Fibroblast of villous mesenchyme (primary cell): ENCODE results near the gene TTLL11. TPM values are rescaled to one million over a fixed set of nuclear protein-coding genes. Genes with fewer than 3 reads are reported as not detected.
A peak's percentile ranks its signal among the peaks of the same experiment; 100 is the strongest.

Experiments used
- DNase-seq: peaks from one replicate; pipeline ENCODE4 v3.0.0-alpha.2; 2010; ENCODE audit warnings: low read depth
- H3K4me3 ChIP-seq: 2 replicates; pipeline ENCODE4 v1.5.1; 2011; ENCODE audit warnings: low read depth, mild to moderate bottlenecking, low read length
- total RNA-seq: library from RNA; depleted of rRNA; stranded (reverse); fragments of >200 nt; gene quantifications from 2 replicates; pipeline ENCODE4 v1.2.3, GENCODE V29; 2012
- TF ChIP-seq, protein P1 (sequence below): IDR thresholded peaks from 2 replicates; pipeline ENCODE4 v1.5.1; 2012; ENCODE audit warnings: low read depth, mild to moderate bottlenecking, low read length; ENCODE audit not compliant: insufficient read depth

Gene TTLL11
- total RNA-seq, 1 donor: 4.3 TPM

DNA sequence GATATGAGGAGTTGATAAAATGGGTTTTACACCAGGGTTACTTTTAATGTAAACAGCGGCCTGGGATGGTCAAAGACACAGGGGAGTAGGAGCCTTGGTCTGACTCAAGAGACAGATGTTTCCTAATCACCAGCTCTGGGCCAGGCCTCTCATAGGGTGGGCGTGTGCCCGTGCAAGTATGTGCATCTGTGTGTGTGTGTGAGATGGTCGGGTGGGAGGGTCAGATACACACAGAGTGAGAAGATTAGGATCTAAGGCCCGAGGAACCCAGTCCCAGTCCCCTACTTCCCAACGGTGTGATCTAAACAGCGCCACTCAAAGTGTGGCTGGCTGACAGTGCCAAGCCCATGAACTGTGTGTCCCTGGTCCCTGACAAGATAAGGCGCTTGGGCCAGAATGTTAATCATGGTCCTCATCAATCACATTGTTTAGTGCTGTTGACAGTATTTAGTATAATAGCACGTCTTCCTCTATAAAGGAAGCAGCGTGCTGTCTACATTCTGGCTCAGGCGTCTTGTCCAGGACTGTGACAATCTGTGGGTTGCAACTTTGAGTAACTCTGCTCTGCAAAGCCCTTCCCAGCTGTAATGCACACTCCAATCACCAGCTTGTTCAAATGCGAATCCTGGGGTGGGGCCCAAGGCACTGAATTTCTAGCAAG, 267.9 kb downstream of the TTLL11 start:
- peak; percentile 52 for DNase-seq
- TF ChIP-seq, protein P1, sequence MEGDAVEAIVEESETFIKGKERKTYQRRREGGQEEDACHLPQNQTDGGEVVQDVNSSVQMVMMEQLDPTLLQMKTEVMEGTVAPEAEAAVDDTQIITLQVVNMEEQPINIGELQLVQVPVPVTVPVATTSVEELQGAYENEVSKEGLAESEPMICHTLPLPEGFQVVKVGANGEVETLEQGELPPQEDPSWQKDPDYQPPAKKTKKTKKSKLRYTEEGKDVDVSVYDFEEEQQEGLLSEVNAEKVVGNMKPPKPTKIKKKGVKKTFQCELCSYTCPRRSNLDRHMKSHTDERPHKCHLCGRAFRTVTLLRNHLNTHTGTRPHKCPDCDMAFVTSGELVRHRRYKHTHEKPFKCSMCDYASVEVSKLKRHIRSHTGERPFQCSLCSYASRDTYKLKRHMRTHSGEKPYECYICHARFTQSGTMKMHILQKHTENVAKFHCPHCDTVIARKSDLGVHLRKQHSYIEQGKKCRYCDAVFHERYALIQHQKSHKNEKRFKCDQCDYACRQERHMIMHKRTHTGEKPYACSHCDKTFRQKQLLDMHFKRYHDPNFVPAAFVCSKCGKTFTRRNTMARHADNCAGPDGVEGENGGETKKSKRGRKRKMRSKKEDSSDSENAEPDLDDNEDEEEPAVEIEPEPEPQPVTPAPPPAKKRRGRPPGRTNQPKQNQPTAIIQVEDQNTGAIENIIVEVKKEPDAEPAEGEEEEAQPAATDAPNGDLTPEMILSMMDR: no peak

DNA sequence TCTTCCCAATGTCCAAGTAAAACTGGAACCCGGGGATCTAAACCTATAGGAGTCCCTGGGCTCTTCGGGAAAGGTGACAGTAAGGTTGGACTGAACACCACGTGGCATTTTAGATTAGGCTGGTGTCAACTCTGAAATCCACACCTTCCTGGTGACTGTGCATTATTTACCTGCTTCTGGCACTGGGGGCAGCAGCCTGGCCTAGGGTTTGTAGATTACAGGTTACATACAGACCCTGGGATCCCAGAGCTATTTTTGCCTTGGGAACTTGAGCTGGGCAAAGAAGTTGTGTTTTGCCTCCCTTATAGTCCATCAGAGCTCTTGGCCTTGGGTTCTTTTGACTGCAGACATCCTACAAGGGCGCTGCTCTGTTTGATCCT, 268.5 kb downstream of the TTLL11 start:
- TF ChIP-seq, protein P1: no peak
- DNase-seq: no peak

More for the DNA sequence above, 267.9 kb downstream of the TTLL11 start:
- H3K4me3 ChIP-seq: no peak overlapping the region

DNA sequence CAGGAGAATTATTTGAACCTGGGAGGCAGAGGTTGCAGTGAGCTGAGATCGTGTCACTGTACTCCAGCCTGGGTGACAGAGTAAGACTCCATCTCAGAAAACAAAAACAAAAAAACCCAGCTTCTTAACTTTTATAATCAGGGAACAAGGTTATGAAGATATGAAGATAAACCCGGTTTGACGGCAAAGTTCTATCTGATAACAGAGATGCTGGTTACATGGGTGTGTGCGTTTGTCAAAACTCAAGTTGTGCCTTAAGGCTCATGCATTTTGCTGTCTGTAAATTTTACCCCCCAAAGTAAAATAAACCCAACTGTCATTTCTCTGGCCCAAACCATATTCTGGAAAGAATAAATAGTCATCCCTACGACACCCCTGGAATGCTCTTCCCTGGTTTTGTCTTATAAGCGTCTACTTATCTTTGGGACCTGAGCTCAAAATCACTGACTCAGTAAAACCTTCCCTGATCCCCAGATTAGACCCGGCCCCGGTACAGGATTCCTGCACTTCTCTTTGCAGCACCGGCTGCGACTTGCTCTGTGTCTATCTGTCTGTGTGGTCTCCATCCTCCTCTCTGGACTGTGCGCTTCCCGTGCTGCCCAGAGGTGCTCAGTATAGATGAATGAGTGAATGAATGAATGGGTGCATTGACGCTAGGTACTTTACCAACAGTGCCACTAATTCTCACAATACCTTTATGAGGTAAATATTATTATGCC, 269.5 kb downstream of the TTLL11 start:
- TF ChIP-seq, protein P1: no peak
- H3K4me3 ChIP-seq: no peak overlapping the region
- no peak for DNase-seq

More for the DNA sequence above, 268.5 kb downstream of the TTLL11 start:
- H3K4me3 ChIP-seq: no peak overlapping the region

DNA sequence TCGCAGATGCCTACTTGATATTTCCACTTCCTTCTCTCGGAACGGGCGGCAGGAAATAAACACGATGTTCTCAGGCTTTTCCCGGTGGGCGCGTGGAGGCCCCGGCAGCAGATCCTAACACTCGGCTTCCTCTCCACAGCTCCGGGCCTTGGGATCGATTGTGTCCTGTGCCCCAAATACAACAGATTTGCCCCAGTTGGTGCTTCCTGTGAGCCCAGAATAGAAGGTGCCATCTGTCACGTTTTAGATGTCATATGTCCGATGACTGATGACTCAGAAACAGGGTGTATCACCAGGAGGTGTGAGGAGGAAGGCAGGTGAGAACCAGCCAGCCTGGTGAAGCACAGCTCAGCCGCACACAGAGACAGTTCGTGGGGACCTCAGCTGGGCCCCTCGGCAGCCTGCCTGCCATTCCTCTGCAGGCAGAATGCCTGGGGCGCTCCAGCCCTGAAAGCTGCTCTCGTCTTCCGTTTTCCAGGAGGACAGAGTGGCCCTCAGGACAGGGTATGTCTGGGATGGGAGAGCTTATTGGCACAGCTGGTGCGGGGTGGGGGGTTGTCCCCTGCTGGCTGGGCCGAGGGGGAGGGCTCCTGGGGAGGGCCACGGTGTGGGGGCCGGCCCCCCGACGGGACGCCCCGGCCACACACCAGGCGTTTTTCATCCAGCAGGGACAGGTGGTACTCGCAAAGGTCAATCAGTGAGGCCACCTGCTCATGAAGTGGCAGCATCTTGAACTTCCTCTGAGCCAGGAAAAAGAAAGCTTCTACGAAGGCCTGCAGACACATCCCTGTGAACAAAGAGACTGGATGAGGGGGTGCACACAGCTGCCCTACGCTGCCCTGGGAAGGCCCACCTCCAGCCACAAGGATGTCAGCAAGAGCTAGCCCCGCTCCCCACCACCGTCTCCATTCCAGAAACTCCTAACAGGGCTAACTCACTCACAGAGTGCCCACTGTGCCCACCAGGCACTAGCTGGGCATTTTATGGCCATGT, 270.7 kb downstream of the TTLL11 start:
- TF ChIP-seq, protein P1: no peak
- H3K4me3 ChIP-seq: no peak overlapping the region
- no peak for DNase-seq

DNA sequence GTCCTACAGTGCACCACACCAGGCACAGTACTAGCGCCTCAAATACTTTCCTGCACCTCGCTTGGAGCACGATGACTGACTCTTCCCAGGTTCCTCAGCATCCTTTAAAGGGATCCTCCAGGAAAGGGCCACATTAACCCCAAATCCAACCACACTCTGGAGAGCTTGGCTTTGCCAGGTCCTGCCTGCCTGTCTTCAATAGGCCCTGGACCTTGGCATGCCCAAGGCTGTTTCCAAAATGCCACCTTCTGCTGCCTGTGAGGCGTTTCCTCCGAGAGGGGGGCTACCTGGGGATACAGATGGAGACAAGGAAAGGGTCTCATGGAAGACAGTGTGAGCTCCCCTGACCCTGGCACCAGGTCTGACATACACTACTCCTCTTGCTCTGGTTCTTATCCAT, 271.8 kb downstream of the TTLL11 start:
- TF ChIP-seq, protein P1: no peak
- H3K4me3 ChIP-seq: no peak overlapping the region
- DNase-seq: no peak

DNA sequence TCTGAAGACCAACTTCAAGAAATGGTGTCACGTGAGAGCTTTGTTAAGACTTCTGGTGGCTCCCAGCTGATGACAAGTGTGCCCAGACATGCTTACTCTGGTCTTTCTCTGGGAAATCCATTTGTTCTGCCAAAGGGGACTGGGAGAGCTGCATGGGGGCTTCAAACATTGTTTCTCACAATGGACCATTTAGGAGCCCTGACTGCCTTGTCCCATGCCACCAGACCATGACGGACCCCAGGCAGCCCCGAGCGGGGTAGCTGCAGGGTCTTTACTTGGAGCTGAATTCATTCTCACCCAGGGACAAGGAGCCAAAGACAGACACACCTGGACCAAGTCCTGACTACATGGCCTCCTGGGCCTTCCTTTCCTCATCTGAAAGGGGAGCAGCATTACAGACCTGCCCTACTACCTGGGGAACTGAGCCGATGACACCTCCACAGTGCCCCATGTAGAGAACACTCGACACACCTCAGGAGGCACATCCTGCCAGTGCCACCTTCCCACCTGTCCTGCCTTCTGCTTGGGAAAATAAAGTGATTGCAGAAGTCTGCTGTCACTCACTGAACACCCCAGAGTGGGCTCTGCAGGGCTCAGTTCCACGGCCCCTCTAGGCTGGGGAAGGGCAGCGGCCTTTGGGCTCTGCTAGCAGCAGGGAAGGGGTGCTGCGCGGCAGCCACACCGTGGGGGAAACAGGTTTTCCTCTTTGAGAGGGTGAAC, 272.7 kb downstream of the TTLL11 start:
- TF ChIP-seq, protein P1: no peak
- H3K4me3 ChIP-seq: no peak overlapping the region
- no peak for DNase-seq
